IPS-15b (cell line): ENCODE data around the gene NUDT3.

Source experiments
- H3K27me3 ChIP-seq: one replicate; pipeline ENCODE4 v1.6.1; 2013; ENCODE audit warnings: low read length; ENCODE audit not compliant: control insufficient read depth, insufficient read depth
- H3K36me3 ChIP-seq: one replicate; pipeline ENCODE4 v1.6.1; 2013; ENCODE audit warnings: low read length; ENCODE audit not compliant: control insufficient read depth, insufficient read depth
- H3K4me1 ChIP-seq: one replicate; pipeline ENCODE4 v1.6.1; 2013; ENCODE audit warnings: mild to moderate bottlenecking, low read length; ENCODE audit not compliant: control insufficient read depth, insufficient read depth
- H3K4me3 ChIP-seq: one replicate; pipeline ENCODE4 v1.5.1; 2013; ENCODE audit warnings: low read depth, low read length
- H3K9ac ChIP-seq: one replicate; pipeline ENCODE4 v1.6.1; 2013; ENCODE audit warnings: low read depth, mild to moderate bottlenecking, low read length
- H3K9me3 ChIP-seq: one replicate; pipeline ENCODE4 v1.6.1; 2013; ENCODE audit warnings: mild to moderate bottlenecking, low read length; ENCODE audit not compliant: control insufficient read depth, insufficient read depth

NUDT3 gene

GRCh38 chr6:34308483-34308882 is 84.0 kb downstream of the NUDT3 start:
- Histone ChIP-seq H3K27me3 (no peaks in the 10 kb centered on the region), H3K36me3 (no peaks in the 10 kb centered on the region), H3K4me1 (no peaks in the 10 kb centered on the region), H3K9ac (no peak overlapping the region), H3K9me3 (no peaks in the 10 kb centered on the region), H3K4me3 (no peak overlapping the region)

- no peak overlapping the region for H3K4me3 ChIP-seq
- no peak overlapping the region for H3K9ac ChIP-seq
- H3K36me3 ChIP-seq = no peaks in the 10 kb centered on the region
- H3K9me3 ChIP-seq = no peaks in the 10 kb centered on the region
- H3K27me3 ChIP-seq = no peaks in the 10 kb centered on the region
- no peaks in the 10 kb centered on the region for H3K4me1 ChIP-seq
Observed at GRCh38 chr6:34305982-34306708, 86.3 kb downstream of the NUDT3 start.

- H3K36me3 ChIP-seq = no peaks in the 10 kb centered on the region
- H3K4me3 ChIP-seq = no peak overlapping the region
- no peaks in the 10 kb centered on the region for H3K27me3 ChIP-seq
- H3K9ac ChIP-seq = no peak overlapping the region
- no peaks in the 10 kb centered on the region for H3K9me3 ChIP-seq
- H3K4me1 ChIP-seq = no peaks in the 10 kb centered on the region
Observed at GRCh38 chr6:34305497-34305896, 87.0 kb downstream of the NUDT3 start.

- Histone ChIP-seq H3K4me3 (no peak overlapping the region), H3K9ac (no peak overlapping the region), H3K9me3 (no peaks in the 10 kb centered on the region), H3K36me3 (no peaks in the 10 kb centered on the region), H3K27me3 (no peaks in the 10 kb centered on the region), H3K4me1 (no peaks in the 10 kb centered on the region)
Observed at GRCh38 chr6:34304164-34304563, 88.3 kb downstream of the NUDT3 start.

- no peak overlapping the region for H3K9ac ChIP-seq
- H3K36me3 ChIP-seq = no peaks in the 10 kb centered on the region
- H3K27me3 ChIP-seq = no peaks in the 10 kb centered on the region
- H3K9me3 ChIP-seq = no peaks in the 10 kb centered on the region
- no peaks in the 10 kb centered on the region for H3K4me1 ChIP-seq
- H3K4me3 ChIP-seq = no peak overlapping the region
Observed at GRCh38 chr6:34302929-34303328, 89.5 kb downstream of the NUDT3 start.

- Histone ChIP-seq H3K9ac (no peak overlapping the region), H3K27me3 (no peaks in the 10 kb centered on the region), H3K4me3 (no peak overlapping the region), H3K9me3 (no peaks in the 10 kb centered on the region), H3K36me3 (no peaks in the 10 kb centered on the region), H3K4me1 (no peaks in the 10 kb centered on the region)
Observed at GRCh38 chr6:34301408-34301807, 91.1 kb downstream of the NUDT3 start.

- Histone ChIP-seq H3K9me3 (no peaks in the 10 kb centered on the region), H3K4me1 (no peaks in the 10 kb centered on the region), H3K9ac (no peak overlapping the region), H3K27me3 (no peaks in the 10 kb centered on the region), H3K36me3 (no peaks in the 10 kb centered on the region), H3K4me3 (no peak overlapping the region)
Observed at GRCh38 chr6:34300332-34300751, 92.1 kb downstream of the NUDT3 start.

- Histone ChIP-seq H3K4me3 (no peak overlapping the region), H3K4me1 (no peaks in the 10 kb centered on the region), H3K9me3 (no peaks in the 10 kb centered on the region), H3K36me3 (no peaks in the 10 kb centered on the region), H3K9ac (no peak overlapping the region), H3K27me3 (no peaks in the 10 kb centered on the region)
Observed at GRCh38 chr6:34298941-34299340, 93.5 kb downstream of the NUDT3 start.

GRCh38 chr6:34295721-34296120 is 96.7 kb downstream of the NUDT3 start:
- no peak overlapping the region for H3K9ac ChIP-seq

GRCh38 chr6:34292954-34293353 is 99.5 kb downstream of the NUDT3 start:
- Histone ChIP-seq H3K9ac (no peak overlapping the region), H3K9me3 (no peaks in the 10 kb centered on the region), H3K4me3 (no peak overlapping the region), H3K4me1 (no peaks in the 10 kb centered on the region), H3K27me3 (no peaks in the 10 kb centered on the region), H3K36me3 (peaks cover 5% of the 10 kb centered on the region)

More at GRCh38 chr6:34295721-34296120, 96.7 kb downstream of the NUDT3 start:
- Histone ChIP-seq H3K4me1 (no peaks in the 10 kb centered on the region), H3K4me3 (no peak overlapping the region), H3K36me3 (no peaks in the 10 kb centered on the region), H3K9me3 (no peaks in the 10 kb centered on the region), H3K27me3 (no peaks in the 10 kb centered on the region)

- H3K4me1 ChIP-seq = no peaks in the 10 kb centered on the region
- H3K36me3 ChIP-seq = peaks cover 5% of the 10 kb centered on the region
- H3K9me3 ChIP-seq = no peaks in the 10 kb centered on the region
- no peaks in the 10 kb centered on the region for H3K27me3 ChIP-seq
- H3K4me3 ChIP-seq = no peak overlapping the region
- H3K9ac ChIP-seq = no peak overlapping the region
Observed at GRCh38 chr6:34289137-34289536, 103.3 kb downstream of the NUDT3 start.

- Histone ChIP-seq H3K9ac (no peak overlapping the region), H3K9me3 (no peaks in the 10 kb centered on the region), H3K4me3 (no peak overlapping the region), H3K27me3 (no peaks in the 10 kb centered on the region), H3K4me1 (no peaks in the 10 kb centered on the region), H3K36me3 (peaks cover 5% of the 10 kb centered on the region)
Observed at GRCh38 chr6:34288581-34288980, 103.9 kb downstream of the NUDT3 start.
